Measurements from ENCODE around the gene CFAP74.

The CFAP74 gene

GRCh38 chr1:2003541-2004131 is at the start of gene CFAP74:
Gene CFAP74 (minus strand): TSS chr1:2003786. CDS start chr1:1990956, 12,830 bp downstream.
- DNase-seq = no peak

- DNase-seq = no peak
Measured at GRCh38 chr1:2053217-2053616, 49.6 kb upstream of the CFAP74 start.

GRCh38 chr1:2052756-2053155 is 49.2 kb upstream of the CFAP74 start:
- DNase-seq = no peak

- DNase-seq = no peak
Measured at GRCh38 chr1:2052054-2052679, 48.6 kb upstream of the CFAP74 start.

GRCh38 chr1:2050793-2051682 is 47.5 kb upstream of the CFAP74 start:
- DNase-seq = no peak

- DNase-seq = no peak
Measured at GRCh38 chr1:2050461-2050792, 46.8 kb upstream of the CFAP74 start.

GRCh38 chr1:2049718-2050431 is 46.3 kb upstream of the CFAP74 start, which contains the start of gene PRKCZ:
Gene PRKCZ (plus strand): TSS chr1:2050411. CDS start chr1:2050631, 220 bp downstream.
- no peak for DNase-seq

GRCh38 chr1:2049225-2049717 is 45.7 kb upstream of the CFAP74 start:
- DNase-seq = no peak

GRCh38 chr1:2047749-2048729 is 44.5 kb upstream of the CFAP74 start:
- DNase-seq = no peak

GRCh38 chr1:2046953-2047748 is 43.6 kb upstream of the CFAP74 start:
- no peak for DNase-seq

- DNase-seq = no peak
Measured at GRCh38 chr1:2046174-2046917, 42.8 kb upstream of the CFAP74 start.

GRCh38 chr1:2045468-2046173 is 42.0 kb upstream of the CFAP74 start:
- no peak for DNase-seq

GRCh38 chr1:2044510-2045319 is 41.1 kb upstream of the CFAP74 start:
- DNase-seq = no peak

- no peak for DNase-seq
Measured at GRCh38 chr1:2043886-2044285, 40.3 kb upstream of the CFAP74 start.

- DNase-seq = no peak
Measured at GRCh38 chr1:2042830-2043773, 39.5 kb upstream of the CFAP74 start.

- no peak for DNase-seq
Measured at GRCh38 chr1:2041887-2042286, 38.3 kb upstream of the CFAP74 start.

- DNase-seq = no peak
Measured at GRCh38 chr1:2041305-2041704, 37.7 kb upstream of the CFAP74 start.
